NCI-H2107 (cell line): Measurements from ENCODE around the gene ADGRV1.
"Not testable (repeated sequence)": the region's sequence is repeated elsewhere in the genome, so short reads cannot be mapped to it uniquely, and the experiment has no call there.

Experiments
- DNase-seq: peaks from one replicate; lab custom pipeline; 2025; lab: John Stamatoyannopoulos, UW

Gene ADGRV1

GRCh38 chr5:90549729-90550275 is 8.8 kb upstream of the ADGRV1 start:
- no peak for DNase-seq

DNA sequence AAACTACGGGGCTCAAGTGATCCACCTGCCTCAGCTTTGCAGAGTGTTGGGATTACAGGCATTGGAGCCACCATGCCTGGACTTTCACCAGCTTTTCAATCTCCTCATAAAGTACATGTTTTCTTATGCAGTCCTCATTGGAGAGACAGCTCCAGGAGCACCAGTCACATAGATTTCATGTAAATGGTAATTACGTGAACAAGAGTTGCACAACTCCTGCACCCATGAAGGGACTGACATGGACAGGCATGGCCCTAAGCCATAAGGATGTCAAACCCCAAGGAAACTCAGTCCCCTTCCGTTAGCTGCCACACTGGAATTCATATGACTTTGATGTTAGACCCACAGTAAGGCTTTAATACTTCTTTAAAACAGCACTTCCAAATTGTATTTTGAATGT is 7.6 kb upstream of the ADGRV1 start:
- DNase-seq: no peak

DNA sequence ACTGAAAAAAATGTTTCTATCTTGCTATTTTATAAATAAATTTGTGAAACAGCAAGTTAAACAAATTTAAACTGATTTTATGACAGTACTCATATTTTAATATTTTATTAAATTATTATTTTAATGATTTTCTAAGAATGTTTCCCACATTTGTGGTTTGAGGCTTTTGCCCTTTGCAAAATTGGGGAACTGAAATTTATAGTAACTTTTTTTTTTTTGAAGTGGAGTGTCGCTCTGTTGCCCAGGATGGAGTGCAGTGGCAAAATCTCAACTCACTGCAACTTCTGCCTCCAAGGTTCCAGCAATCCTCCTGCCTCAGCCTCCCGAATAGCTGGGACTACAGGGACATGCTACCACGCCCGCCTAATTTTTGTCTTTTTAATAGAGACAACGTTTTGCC is 7.2 kb upstream of the ADGRV1 start:
- DNase-seq: no peak

DNA sequence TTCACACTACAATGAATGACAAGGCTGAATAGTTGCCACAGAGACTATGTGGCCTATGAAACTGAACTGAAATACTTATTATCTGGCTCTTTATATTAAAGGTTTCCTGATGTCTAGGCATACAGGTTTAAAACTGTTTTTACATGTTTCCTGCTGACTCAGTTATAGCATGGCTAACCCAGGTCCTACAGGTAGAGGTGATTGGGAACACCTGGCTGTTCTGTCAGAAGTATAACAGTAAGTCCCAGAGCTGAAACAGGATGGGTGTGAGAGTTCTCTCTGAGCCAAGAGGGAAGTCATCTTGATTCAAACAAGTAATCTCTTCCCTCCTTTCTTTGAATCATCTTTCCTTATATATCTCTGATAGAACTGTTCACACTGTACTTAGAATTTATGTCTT is 4.9 kb upstream of the ADGRV1 start:
- DNase-seq: no peak

GRCh38 chr5:90554358-90555006 is 4.1 kb upstream of the ADGRV1 start:
- DNase-seq: no peak

GRCh38 chr5:90555666-90556065 is 2.9 kb upstream of the ADGRV1 start:
- DNase-seq: no peak

GRCh38 chr5:90557391-90557790 is 1.2 kb upstream of the ADGRV1 start:
- no peak for DNase-seq

- no peak for DNase-seq
These were observed 726 bp upstream of the ADGRV1 start for GRCh38 chr5:90557871-90558270.

GRCh38 chr5:90560771-90561170 is 2.2 kb downstream of the ADGRV1 start:
- DNase-seq: no peak

DNA sequence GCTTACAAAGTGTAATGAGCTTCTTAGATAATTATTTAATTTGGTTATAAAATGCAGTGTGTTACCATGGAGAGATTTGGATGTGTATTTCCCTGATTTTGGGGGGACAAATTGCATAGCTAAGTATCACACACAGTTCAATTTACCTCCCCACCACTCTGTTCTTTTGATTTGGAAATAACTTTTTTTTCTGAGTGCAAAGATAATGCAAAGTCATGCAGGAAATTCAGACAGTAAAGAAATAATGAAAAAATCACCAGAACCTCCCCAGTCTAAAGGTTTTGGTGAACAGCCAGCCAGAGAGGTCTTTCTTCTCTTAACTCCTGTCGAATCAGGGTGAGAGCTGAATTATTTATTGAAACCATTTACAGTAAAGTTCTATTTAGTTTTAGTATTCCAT is 3.2 kb downstream of the ADGRV1 start:
- no peak for DNase-seq

GRCh38 chr5:90562341-90562740 is 3.7 kb downstream of the ADGRV1 start:
- DNase-seq: no peak

- DNase-seq: no peak
These were observed 4.5 kb downstream of the ADGRV1 start for GRCh38 chr5:90563108-90563507.

DNA sequence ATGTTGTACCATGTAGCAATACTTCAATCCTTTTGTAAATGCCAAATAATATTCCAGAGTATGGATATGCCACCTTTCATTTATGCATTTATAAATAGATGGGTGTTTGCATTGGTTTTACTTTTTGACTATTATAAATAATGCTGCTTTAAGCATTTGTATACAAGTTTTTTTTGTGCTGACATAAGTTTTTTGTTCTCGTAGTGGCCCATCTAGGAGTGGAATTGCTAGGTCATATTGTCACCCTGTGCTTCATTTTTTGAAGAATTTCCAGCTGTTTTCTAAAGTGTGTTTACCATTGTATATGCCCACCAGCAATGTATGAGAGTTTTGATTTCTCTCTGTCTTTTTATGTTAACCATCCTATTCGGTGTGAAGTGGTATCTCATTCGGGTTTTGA is 6.9 kb downstream of the ADGRV1 start:
- DNase-seq: no peak

DNA sequence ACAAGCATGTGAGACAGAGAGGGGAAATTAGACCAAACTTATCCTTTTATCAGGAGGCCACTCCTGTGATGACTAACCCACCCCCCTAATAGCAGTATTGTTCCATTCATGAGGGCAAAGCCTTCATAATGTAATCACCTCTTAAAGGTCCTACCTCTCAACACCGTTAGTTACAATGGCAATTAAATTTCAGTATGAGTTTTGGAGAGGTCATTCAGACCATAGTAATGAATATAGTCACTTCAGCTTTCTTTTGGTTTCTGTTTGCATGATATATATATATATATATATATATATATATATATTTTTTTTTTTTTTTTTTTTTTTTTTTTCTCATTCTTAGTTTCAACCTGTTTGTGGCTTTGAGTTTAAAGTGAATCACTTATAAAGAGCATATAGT is 10.5 kb downstream of the ADGRV1 start:
- DNase-seq: no peak

GRCh38 chr5:90570034-90570433 is 11.4 kb downstream of the ADGRV1 start:
- no peak for DNase-seq

- no peak for DNase-seq
These were observed 12.7 kb downstream of the ADGRV1 start for GRCh38 chr5:90571147-90571773.

DNA sequence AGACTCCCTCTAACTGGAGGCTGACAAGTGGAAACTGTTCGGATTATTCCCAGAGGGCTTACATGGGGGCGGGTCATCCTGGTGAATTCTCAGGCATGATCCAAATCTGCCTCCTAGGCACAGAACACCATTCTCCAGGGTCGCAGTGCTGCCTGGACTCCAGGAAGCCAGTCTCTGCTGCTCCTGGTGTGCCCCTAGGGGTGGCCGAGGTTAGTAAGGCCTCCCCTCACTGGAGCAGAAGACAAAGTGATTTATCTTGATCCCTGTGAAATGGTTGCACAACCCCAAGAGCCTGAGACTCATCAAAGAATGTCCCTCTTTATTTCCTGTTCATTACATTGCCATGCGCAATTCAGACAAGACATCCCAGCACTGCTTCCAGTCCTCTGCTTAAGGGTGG is 17.1 kb downstream of the ADGRV1 start:
- no peak for DNase-seq

DNA sequence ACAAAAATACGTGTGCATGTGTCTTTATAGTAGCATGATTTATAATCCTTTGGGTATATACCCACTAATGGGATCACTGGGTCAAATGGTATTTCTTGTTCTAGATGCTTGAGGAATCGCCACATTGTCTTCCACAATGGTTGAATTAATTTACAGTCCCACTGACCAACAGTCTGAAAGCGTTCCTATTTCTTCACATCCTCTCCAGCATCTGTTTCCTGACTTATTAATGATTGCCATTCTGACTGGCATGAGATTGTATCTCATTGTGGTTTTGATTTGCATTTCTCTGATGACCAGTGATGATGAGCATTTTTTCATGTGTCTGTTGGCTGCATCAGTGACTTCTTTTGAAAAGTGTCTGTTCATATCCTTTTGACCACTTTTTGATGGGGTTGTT is 18.0 kb downstream of the ADGRV1 start:
- not testable (repeated sequence) for DNase-seq

DNA sequence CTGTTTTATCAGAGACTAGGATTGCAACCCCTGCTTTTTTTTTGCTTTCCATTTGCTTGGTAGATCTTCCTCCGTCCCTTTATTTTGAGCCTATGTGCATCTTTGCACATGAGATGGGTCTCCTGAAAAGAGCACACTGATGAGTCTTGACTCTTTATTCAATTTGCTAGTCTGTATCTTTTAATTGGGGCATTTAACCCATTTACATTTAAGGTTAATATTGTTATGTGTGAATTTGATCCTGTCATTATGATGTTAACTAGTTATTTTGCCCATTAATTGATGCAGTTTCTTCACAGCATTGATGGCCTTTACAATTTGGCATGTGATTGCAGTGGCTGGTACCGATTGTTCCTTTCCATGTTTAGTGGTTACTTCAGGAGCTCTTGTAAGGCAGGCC is 21.3 kb downstream of the ADGRV1 start:
- not testable (repeated sequence) for DNase-seq

DNA sequence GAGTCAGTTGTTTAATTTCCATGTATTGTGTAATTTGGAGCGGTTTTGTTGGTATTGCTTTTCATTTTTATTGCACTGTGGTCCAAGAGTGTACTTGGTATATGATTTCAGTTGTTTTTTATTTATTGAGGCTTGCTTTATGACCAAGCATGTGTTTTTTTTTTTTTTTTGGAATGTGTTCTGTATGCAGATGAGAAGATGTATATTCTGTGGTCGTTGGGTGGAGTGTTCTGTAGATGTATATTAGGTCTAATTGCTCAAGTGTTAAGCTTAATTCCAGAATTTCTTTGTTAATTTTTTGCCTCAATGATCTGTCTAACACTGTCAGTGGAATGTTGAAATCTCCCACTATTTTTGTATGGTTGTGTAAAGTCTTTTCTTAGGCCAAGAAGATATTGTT is 23.4 kb downstream of the ADGRV1 start:
- no peak for DNase-seq

DNA sequence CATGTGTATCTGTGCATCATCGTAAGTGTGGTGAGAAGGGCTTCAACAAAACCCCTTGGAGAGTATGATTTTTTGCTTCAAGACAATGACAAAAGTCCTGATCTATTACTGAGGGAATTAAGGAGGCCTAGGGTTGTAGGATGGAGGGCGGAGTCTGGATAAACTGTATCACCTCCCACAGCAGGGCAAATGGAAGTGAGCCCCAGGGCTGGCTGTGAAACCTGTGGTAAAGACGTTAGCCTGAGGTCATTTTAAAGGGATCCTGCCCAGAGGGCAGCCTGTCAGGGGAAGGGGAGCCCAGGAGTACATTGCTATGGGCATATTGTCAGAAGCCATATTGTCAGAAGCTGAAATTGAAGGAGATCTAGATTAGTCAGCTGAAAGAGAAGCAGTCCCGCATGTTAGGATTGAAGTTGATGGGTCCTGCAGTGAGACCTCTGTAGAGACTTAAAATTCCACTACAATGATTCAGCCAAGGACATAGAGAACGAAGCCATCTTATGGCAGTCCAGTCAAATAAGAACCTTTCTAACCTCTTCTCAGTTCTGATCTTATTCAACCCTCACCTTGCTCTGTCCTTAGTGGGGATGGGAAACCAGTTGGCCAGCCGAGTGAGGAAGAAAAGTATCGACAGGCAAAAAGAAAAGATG is 26.9 kb downstream of the ADGRV1 start:
- no peak for DNase-seq

- DNase-seq: no peak
These were observed 27.9 kb downstream of the ADGRV1 start for GRCh38 chr5:90586469-90586868.

DNA sequence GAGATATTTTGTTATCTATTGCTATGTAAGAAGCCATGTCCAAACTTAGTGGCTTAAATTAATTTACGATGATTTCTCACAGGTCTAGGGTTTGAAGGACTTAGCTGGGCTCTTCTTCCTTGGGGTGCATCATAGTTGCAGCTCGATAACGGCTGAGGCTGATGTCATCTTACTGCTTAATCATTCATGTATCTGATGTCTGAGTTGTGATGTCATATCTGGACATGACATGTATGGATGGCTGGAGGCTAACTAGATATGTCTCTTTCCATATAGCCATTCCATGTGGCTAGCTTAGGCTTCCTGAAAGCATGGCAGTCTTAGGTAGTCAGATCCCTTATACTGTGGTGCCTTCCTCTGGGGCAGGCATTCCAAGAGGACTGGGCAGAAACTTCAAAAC is 31.6 kb downstream of the ADGRV1 start:
- no peak for DNase-seq
